NCI-H82 (cell line): Measurements from ENCODE around the gene ACP2.

Source experiments
- DNase-seq: peaks from one replicate; lab custom pipeline; 2025; lab: John Stamatoyannopoulos, UW

Gene ACP2

DNA sequence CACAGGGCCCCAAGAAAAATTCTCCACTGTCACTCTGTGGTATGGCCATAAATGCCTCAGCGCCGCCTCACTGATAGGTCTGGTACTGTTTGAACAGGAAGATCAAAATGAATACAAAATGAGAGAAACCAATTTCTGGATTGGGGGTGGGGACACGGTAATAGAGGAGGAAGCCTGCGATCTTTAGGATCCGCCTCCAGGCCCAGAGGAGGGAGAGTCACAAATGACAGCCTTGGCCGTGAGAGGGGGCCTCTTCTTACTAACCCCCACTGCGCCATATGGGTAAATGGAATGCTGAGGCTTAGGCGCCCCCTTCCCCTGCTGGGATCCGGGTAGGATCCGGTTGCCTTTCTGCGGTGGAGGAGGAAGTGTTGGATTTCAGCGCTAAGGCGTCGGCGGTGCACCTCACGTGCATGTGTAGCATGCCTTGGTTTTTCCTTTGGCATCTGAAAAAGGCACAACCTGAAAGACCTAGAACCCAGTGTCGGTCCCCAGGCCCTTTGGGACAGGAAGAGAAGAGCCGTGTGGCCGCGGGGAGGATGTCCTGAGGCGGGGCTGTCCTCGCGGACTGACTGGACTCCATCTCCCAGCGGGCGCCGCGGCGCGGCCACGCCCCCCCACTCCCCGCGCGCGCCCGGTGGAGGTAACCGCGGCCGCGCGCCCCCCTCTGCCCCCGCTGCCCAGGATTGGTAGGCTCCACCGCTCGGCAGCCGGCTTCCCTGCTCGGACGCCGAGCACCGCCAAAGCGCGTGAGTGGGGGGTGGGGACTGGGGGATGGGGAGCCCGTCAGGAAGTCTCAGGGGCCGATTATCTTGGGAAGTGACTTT, 20.6 kb upstream of the ACP2 start:
- peak; percentile 92 for DNase-seq

DNA sequence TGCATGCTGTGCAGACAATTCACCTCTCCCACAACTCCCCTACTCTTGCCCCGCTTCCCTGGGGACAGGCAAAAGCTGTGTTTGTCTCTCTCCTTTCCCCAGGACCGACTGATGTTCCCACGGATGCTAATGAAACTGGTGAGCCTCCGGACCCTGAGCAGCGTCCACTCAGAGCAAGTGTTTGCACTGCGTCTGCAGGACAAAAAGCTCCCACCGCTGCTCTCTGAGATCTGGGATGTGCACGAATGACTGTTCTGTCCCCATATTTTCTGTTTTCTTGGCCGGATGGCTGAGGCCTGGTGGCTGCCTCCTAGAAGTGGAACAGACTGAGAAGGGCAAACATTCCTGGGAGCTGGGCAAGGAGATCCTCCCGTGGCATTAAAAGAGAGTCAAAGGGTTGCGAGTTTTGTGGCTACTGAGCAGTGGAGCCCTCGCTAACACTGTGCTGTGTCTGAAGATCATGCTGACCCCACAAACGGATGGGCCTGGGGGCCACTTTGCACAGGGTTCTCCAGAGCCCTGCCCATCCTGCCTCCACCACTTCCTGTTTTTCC, 19.9 kb upstream of the ACP2 start:
- no peak for DNase-seq

DNA sequence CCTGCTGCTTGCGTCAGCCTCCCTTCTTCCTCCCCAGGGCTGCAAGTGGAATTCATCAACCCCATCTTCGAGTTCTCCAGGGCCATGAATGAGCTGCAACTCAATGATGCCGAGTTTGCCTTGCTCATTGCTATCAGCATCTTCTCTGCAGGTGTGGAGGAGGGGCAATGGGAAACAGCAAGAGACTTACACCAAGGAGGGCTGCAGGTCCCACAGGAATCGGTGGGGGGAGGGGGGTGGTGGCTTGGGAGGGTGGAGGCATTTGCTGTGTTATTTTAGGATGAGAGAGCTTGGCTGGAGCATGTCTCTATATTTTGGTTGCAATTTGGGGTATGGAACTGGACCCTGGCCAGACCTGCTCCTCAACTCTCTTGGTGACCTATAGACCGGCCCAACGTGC, 19.3 kb upstream of the ACP2 start:
- no peak for DNase-seq

DNA sequence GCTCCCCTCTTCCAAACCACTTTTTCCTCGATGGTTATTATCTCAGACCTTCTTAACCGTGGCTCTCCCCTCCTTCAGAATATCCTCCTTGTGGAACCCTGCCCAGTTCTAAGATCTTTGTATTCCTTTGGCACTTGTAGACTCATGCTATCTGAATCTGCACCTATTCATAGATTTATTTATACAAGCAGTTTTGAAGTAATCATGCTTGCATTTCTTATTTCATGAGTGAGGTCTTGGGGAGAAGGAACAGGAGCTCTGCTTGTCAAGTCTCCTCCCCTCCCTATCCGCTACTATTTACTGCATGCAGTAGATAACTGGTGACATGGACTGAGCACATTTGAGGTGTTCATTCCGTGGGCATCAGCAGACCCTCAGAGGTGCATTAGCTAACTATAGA, 15.9 kb upstream of the ACP2 start:
- DNase-seq: no peak

DNA sequence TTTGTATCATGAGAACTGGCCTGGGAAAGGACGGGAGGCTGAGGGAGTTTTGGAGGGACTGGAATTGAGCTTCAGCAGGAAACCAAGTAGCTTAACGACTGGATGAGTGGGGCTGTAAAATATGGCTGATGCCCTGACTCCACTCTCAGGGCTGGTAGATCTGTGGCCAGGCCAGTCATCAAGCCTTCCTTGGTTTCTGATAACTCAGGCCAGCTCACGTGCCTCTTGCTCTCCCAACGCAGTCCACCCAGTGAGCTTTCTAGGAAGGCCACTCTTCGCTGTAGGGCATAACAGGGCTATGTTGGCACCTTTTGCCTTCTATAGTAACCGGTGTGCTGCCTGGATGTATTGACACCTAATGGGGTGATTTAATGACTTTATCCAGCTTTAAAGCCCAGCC, 15.5 kb upstream of the ACP2 start:
- DNase-seq: no peak

DNA sequence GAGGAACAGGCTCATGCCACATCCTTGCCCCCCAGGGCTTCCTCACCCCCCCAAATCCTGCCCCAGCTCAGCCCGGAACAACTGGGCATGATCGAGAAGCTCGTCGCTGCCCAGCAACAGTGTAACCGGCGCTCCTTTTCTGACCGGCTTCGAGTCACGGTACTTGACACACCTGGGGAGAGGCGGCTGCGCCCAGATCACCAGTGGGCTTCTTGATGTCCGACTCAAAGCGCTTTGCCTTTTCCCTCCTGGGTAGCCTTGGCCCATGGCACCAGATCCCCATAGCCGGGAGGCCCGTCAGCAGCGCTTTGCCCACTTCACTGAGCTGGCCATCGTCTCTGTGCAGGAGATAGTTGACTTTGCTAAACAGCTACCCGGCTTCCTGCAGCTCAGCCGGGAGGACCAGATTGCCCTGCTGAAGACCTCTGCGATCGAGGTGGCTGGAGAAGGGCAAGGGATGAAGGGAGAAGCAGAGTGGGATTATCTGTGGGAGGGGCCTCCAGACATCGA, 12.7 kb upstream of the ACP2 start:
- DNase-seq: peak; percentile 66

DNA sequence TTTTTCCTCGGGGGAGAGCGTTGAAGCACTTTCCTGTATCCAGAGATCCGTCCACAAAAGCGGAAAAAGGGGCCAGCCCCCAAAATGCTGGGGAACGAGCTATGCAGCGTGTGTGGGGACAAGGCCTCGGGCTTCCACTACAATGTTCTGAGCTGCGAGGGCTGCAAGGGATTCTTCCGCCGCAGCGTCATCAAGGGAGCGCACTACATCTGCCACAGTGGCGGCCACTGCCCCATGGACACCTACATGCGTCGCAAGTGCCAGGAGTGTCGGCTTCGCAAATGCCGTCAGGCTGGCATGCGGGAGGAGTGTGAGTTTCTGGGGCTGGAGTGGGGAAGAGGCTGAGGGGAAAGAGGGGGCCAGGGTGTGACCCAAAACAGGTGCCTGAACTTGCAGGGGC, 11.8 kb upstream of the ACP2 start:
- no peak for DNase-seq

DNA sequence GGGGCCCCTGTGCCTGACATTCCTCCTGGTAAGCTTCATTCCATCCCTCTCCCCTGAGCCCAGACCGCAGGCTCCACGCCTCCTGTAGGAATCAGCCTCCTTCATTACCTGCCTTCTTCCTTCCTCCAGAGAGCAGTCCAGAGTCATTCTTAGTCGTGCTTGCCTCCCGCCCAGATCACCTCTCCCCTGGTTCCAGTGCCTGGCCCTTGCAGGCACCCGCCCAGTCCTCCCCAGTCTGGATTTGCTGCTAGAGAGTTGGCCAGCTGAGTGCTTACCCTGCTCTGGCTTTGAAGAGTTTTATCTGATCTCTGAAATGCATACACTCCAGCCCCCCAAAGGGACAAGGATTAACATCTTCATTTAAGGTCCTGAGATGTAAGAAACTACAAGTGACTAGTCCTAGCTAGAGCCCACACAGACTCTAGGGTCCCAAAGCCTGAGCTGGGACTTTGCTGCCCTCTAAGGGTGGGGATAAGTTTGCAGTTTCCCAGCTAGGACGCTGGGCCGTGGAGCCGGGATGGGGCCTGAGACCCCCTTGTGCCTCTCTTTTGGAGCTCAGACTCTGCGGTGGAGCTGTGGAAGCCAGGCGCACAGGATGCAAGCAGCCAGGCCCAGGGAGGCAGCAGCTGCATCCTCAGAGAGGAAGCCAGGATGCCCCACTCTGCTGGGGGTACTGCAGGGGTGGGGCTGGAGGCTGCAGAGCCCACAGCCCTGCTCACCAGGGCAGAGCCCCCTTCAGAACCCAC, 10.8 kb upstream of the ACP2 start:
- DNase-seq: peak; percentile 59

DNA sequence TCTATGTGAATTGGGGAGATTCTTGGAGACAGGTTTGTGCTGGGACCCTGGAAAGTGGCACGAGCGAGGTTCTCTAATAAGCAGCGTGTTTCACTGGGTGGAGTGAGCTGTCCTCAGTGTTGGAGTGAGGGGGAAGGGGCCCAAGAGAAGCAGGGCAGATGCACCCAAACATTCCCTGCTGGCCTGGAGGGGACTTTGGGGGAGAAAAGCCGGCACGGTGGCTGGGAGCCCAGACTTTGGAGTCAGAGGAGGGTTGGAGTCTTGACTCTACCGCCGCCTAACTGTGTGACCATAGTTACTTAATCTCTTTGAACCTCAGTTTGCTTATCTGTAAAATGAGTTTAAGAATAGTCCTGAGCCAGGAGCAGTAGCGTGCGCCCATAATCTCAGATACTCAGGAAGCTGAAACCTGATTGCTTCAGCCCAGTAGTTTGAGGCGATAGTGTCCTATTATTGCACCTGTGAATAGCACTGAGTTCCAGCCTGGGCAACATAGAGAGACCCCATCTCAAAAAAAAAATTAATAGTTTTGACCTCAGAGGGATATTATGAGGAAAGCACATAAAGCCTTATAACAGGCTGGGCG, 9.8 kb upstream of the ACP2 start:
- DNase-seq: no peak

DNA sequence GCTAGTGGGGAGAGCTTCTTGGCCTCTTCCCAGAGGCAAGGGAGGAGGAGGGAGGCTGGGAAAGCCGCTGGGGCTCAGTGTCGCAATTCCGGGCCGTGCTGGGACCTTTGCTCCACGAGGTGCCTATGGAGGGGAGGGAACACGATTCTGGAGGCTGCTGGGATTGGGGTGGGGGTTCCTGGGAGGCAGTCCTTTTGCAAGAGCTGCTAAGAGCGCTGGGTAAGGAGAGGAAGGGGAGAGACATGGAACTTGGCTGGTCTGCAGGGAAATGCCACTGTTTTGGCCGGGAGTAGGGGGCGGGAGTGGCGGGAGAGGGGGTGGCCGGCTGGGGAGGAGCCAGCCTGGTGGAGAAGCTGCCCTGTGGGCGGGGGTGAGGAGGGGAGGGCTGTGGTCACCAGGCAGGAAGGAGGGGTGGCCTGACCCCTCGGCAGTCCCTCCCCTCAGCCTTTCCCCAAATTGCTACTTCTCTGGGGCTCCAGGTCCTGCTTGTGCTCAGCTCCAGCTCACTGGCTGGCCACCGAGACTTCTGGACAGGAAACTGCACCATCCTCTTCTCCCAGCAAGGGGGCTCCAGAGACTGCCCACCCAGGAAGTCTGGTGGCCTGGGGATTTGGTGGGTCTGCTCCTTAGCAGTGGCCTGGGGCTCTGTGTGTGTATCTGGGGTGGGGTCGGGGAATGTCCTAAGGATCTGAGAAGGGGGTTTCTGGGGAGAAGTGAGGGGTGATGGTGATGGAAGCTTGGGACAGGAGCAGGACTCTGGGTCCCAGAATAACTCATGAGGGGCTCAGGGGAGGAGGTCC, 9.1 kb upstream of the ACP2 start, which contains the start of gene NR1H3:
NR1H3 (plus strand) TSS at position 480 of the 800 bp plus-strand sequence. CDS start 1,221 bp downstream, outside the sequence.
- DNase-seq: peak; percentile 62

DNA sequence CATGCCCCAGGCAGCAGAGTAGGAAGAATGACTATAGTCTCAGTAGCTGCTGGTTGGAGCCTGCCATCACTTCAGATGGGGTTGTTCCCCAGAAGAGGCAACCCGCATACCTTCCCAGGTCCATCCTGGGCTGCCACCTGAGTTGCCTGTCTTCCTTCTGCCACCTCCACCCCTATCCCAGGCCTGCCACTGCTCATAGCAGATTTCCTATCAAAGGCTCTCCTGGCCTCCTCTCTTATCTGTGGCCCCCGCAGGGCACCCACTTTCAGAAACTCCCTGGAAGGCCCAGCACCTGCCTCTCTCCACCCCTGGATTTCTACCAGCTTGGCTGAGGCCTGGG, 8.5 kb upstream of the ACP2 start:
- DNase-seq: no peak

DNA sequence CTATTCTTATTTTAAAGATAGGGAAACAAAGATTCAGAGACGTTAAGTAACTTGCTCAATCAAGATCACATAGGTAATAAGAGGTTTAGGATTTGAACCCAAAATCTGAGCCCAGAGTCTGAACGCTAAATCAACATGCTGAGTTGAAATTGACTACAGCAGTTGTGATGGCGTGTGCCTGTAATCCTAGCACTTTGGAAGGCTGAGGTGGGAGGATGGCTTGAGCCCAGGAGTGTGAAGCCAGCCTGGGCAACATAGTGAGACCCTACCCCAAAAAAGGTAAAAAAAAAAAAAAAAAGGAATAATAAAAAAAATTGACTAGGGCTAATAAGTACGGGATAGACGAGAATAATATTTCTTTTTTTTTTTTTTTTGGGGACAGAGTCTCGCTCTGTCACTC, 7.8 kb upstream of the ACP2 start:
- DNase-seq: no peak

DNA sequence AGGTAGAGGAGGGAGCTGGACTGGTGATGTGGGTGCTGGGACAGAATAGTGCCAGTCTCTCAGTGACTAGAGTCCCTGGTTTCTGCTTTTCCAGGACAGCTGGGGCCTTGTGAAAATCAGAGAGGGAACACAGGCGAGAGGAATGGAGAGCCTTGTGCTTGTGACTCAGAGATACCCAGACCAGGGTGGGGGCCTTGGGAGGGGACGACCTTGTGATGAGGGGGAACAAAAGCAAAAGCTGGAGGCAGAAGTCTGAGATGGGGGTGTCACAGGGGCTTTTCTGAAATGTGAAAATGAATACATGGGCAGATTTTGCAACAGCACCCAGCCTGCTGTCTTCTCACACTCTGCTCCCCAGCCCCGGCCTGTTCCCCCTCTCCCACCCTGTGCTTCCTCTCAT, 5.8 kb upstream of the ACP2 start:
- DNase-seq: no peak

DNA sequence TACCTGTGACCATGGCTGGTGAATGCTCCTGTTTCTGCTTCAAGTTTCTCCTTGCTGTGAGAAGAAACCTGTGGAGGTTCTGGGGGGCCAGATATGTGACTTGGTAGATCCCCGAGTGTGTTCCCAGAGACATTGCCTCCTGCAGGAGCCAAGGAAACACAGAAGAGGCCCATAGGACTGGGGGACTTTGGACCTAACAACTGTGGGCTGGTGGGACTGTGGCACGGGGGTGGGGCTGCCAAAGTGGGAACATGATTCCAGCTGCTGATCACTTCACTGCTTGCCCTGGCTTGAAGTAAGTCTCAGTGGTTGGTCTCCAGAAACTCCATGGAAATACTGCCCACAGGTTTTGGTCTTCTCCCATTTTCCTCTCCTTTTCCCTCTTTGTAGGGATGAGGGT, 5.0 kb upstream of the ACP2 start:
- no peak for DNase-seq

DNA sequence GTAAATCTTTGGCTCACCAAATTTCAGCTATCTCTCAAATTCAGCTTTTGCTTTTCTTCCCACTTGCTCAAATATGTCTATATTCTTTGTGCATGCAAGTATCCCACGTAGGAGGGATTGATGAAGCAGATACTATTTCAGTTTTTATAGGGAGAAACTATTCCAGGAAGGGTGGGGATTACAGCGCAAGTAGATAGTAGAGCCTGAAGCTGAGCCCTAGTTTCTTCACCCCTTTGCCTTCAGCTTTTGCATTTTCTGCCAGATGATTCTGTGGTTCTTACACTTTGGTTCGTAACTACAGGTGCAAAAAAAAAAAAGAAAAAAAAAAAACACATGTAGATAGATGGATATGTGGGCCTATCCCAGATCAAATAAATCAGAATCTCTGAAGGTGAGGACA, 3.1 kb upstream of the ACP2 start:
- no peak for DNase-seq

DNA sequence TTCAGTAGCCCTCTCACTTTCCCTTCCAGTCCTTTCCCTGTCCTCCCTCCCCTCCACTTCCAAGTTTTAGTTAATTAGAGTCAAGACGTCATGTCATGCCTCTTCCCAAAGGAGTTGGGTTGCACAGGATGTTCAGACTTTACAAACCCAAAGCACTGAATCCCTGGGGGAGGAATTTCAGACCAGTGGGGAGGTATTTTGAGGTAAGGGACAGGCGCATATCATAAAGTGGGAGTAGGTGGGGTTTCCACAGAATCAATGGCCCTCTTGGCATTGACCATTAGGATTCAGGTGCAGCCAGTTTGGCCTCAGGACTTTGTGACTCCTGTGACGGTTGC, 733 bp upstream of the ACP2 start:
- no peak for DNase-seq

DNA sequence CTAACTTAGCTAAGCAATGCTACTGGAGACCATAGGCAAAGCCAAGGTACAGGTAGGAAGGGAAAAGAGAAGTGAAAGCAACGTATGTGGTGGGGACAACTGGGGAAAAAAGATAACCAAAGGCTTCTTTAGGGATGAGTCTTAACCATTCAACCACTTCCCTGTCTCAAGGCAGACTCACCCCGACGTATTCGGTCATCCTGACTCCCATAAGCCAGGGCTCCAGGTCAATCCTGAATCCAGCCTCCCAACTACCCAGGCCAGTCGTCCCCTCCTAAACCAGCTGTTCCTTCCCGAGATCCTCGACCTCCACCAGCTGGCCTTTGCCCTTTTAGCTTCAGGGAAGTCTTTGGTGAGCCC, 330 bp downstream of the ACP2 start:
- no peak for DNase-seq

DNA sequence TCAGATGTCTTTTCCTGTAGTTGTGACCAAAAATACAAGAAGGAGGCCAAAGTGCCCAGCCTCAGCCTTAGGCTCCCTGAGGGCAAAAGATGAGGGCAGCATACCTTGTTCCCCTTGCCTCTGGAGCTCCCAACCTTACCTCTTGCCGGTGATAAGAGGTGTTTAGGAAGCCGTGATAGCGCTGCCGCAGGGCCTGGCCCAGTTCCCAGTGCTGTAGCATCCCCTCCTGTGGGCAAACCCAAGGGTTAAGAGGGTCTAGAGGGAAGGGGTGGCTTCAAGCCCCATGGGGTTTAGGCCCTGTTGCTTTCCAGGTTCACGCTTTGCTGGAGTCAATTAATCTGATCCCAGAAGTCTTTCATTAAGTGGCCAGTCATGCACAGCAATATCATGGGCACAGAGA, 1.1 kb downstream of the ACP2 start:
- no peak for DNase-seq

DNA sequence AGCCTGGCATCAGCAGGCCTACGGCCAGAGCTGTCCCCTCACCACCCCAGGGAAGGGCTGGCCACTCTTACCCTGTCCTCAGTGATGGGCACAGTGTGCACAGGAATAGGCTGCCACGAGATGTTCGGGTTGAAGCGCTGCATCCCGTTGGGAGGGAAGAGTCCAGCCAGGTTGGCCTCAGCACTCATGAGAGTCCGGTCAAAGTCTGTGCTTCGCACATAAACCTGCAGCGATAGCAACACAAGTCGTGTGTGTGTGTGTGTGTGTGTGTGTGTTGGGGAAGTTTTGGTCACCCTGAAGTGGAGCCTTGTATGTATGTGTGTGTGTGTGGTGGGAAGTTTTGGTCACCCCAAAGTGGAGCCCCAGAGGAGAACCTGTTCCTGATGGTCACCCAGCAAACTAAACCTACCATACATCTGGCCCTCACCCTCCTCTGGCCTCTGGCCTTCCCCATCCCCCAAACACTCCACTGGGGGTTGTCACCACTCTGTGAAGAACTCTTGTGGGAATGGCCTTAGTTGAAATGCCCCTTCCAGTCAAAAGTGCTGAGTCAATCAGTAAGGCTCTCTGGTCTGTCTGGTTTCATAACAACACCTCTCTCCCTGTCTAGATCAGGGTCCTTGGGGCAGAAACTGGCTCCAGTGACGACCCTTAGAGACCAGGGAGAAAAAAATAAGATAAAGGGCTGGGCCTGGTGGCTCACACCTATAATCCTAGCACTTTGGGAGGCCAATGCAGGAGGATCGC, 2.8 kb downstream of the ACP2 start:
- no peak for DNase-seq

DNA sequence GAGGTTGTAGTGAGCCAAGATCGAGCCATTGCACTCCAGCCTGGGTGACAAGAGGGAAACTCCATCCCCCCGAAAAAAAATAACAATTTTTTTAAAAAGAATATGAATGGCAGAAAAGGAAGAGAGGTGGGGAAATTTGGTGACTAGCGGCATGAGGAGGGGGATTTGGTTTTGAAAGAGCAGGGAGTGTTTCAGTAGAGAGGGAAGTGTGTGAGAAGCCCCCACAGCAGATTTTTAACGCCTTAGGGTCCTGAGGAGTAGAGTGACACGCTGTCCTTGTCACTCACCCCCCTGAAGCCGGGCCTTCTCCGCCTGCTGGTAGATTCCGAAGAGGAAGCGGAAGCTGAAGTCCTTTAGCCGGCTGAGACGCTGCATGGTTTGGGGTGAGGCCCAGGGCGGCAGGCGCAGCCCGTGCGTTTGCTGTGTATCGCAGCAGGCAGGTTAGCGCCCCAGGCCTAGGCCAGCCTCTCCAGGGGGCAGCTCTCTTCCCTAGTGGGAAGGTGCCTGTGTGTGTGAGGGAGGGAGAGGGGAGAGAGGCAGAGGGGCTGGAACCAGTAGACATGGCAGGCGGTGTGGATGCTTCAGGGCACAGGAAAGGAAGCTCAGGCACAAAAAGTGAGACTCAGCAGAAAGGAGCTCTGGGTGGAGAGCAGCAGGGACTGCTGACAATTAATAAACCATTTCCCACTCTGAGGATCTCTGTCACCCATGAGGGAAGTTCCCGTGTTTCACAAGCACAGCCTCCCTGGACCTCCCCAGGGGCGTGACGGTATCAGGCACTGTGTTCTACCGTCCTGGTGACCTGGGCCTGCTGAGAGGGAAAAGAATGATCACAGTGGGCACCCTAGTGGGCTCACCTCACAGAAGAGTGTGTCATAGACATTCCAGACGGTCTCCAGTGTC, 3.9 kb downstream of the ACP2 start:
- no peak for DNase-seq
